Smooth muscle cell (in vitro differentiated cells): ENCODE measurements around the gene KIF2A. TPM values are rescaled to one million over a fixed set of nuclear protein-coding genes. Genes with fewer than 3 reads are reported as not detected.

ENCODE experiments used
- DNase-seq: peaks from one replicate; lab custom pipeline; 2025; ENCODE audit not compliant: unreplicated experiment; lab: John Stamatoyannopoulos, UW
- H2AFZ ChIP-seq: fragments of 200-600 bp; sonication (generic); 2 replicates; pipeline ENCODE4 v1.6.0; 2016; ENCODE audit warnings: antibody characterized with exemption, low read depth, mild to moderate bottlenecking
- H3F3A ChIP-seq: fragments of 200-600 bp; sonication (generic); 2 replicates; pipeline ENCODE4 v1.6.0; 2017; ENCODE audit warnings: antibody characterized with exemption, low read depth
- H3K27ac ChIP-seq: fragments of 200-600 bp; sonication (generic); 2 replicates; pipeline ENCODE4 v1.5.1; 2016; ENCODE audit warnings: low read depth, mild to moderate bottlenecking
- H3K27me3 ChIP-seq: fragments of 200-600 bp; sonication (generic); 2 replicates; pipeline ENCODE4 v1.6.1; 2016; ENCODE audit warnings: low read depth, mild to moderate bottlenecking
- H3K36me3 ChIP-seq: fragments of 200-600 bp; sonication (generic); 2 replicates; pipeline ENCODE4 v1.5.1; 2016; ENCODE audit warnings: low read depth
- H3K4me1 ChIP-seq: fragments of 200-600 bp; sonication (generic); 2 replicates; pipeline ENCODE4 v1.5.1; 2016; ENCODE audit warnings: low read depth
- H3K4me2 ChIP-seq: fragments of 200-600 bp; sonication (generic); 2 replicates; pipeline ENCODE4 v1.6.0; 2016; ENCODE audit warnings: mild to moderate bottlenecking
- H3K4me3 ChIP-seq: fragments of 200-600 bp; sonication (generic); 2 replicates; pipeline ENCODE4 v1.5.1; 2016; ENCODE audit warnings: mild to moderate bottlenecking
- H3K79me2 ChIP-seq: fragments of 200-600 bp; sonication (generic); 2 replicates; pipeline ENCODE4 v1.6.0; 2016; ENCODE audit warnings: low read depth, mild to moderate bottlenecking
- H3K9ac ChIP-seq: fragments of 200-600 bp; sonication (generic); 2 replicates; pipeline ENCODE4 v1.6.0; 2016; ENCODE audit warnings: low read depth
- H3K9me3 ChIP-seq: fragments of 200-600 bp; sonication (generic); replicated peaks from 2 replicates; pipeline ENCODE4 v1.5.1; 2016; ENCODE audit warnings: low read depth
- H4K20me1 ChIP-seq: fragments of 200-600 bp; sonication (generic); 2 replicates; pipeline ENCODE4 v1.6.0; 2016; ENCODE audit warnings: low read depth
- CTCF ChIP-seq: fragments of 200-600 bp; sonication (generic); IDR thresholded peaks from 2 replicates; pipeline ENCODE4 v1.5.1; 2017; ENCODE audit warnings: borderline replicate concordance, mild to moderate bottlenecking, antibody characterized with exemption; ENCODE audit not compliant: insufficient read depth, poor library complexity, severe bottlenecking
- WGBS: methylation state at CpG from one replicate; pipeline ENCODE4 v1.1.7; 2016; ENCODE audit warnings: low lambda C conversion rate; 5-methylcytosine and 5-hydroxymethylcytosine counted together
- polyA plus RNA-seq: library from polyadenylated mRNA; unstranded; fragments of >200 nt; fragmentation: Nextera tagmentation; extraction: Ambion mirVana; gene quantifications from 2 replicates; pipeline ENCODE4 v1.2.1, GENCODE V29; 2016
- total RNA-seq: library from RNA; depleted of rRNA; stranded (reverse); fragments of >200 nt; gene quantifications from 2 replicates; pipeline ENCODE4 v1.2.3, GENCODE V29; 2014

Gene KIF2A
- total and polyA plus RNA-seq, 2 experiments from 2014 or later = 34.4 to 89.2 TPM

GRCh38 chr5:62372600-62372999 lies 66.6 kb downstream of the KIF2A start:
- DNase-seq = no peak
- TF ChIP-seq CTCF = no peak
- H3K36me3 ChIP-seq = peaks cover 6% of the 10 kb centered on the region
- 95% methylated on average over 3 of the region's 3 CpGs for WGBS
- H4K20me1 ChIP-seq = no peaks in the 10 kb centered on the region
- no peaks in the 10 kb centered on the region for H3K9me3 ChIP-seq
- H3K27ac ChIP-seq = no peak overlapping the region
- H3K4me3 ChIP-seq = no peak overlapping the region
- peaks cover 4% of the 10 kb centered on the region for H3K79me2 ChIP-seq
- H3K9ac ChIP-seq = no peak overlapping the region
- no peaks in the 10 kb centered on the region for H3K27me3 ChIP-seq
- H3F3A ChIP-seq = no peaks in the 10 kb centered on the region
- H2AFZ ChIP-seq = no peak overlapping the region
- H3K4me1 ChIP-seq = no peaks in the 10 kb centered on the region
- no peak overlapping the region for H3K4me2 ChIP-seq

- no peak overlapping the region for H3K27ac ChIP-seq
- no peak overlapping the region for H3K9ac ChIP-seq
- no peaks in the 10 kb centered on the region for H3K27me3 ChIP-seq
- H3K4me3 ChIP-seq = no peak overlapping the region
- no peaks in the 10 kb centered on the region for H4K20me1 ChIP-seq
- WGBS = over 99% methylated on average over 3 of the region's 3 CpGs
- no peak overlapping the region for H2AFZ ChIP-seq
- no peak overlapping the region for H3K4me2 ChIP-seq
- no peak for DNase-seq
- H3K36me3 ChIP-seq = peaks cover 9% of the 10 kb centered on the region
- TF ChIP-seq CTCF = no peak
- no peaks in the 10 kb centered on the region for H3F3A ChIP-seq
- H3K4me1 ChIP-seq = no peaks in the 10 kb centered on the region
- H3K79me2 ChIP-seq = peaks cover 4% of the 10 kb centered on the region
- no peaks in the 10 kb centered on the region for H3K9me3 ChIP-seq
Observed at GRCh38 chr5:62373382-62373781, 67.4 kb downstream of the KIF2A start.

GRCh38 chr5:62374090-62374489 lies 68.1 kb downstream of the KIF2A start:
- no peak for DNase-seq
- Histone ChIP-seq H3K4me2 (no peak overlapping the region), H4K20me1 (no peaks in the 10 kb centered on the region), H3K9me3 (no peaks in the 10 kb centered on the region), H3K4me3 (no peak overlapping the region), H2AFZ (no peak overlapping the region), H3K9ac (no peak overlapping the region), H3K27ac (no peak overlapping the region), H3K79me2 (peaks cover 4% of the 10 kb centered on the region), H3K27me3 (no peaks in the 10 kb centered on the region), H3K4me1 (no peaks in the 10 kb centered on the region), H3F3A (no peaks in the 10 kb centered on the region), H3K36me3 (peaks cover 13% of the 10 kb centered on the region)
- TF ChIP-seq CTCF = no peak
- WGBS = 100% methylated on average over 1 of the region's 1 CpG

GRCh38 chr5:62375627-62376026 lies 69.6 kb downstream of the KIF2A start:
- no peak for TF ChIP-seq CTCF

More at GRCh38 chr5:62375627-62376026, 69.6 kb downstream of the KIF2A start:
- Histone ChIP-seq H3K9me3 (no peaks in the 10 kb centered on the region), H2AFZ (no peak overlapping the region), H3K4me3 (no peak overlapping the region), H4K20me1 (no peaks in the 10 kb centered on the region), H3K4me1 (no peaks in the 10 kb centered on the region), H3K9ac (no peak overlapping the region), H3K4me2 (no peak overlapping the region), H3F3A (no peaks in the 10 kb centered on the region), H3K27ac (peak overlapping the region; percentile 39), H3K36me3 (peaks cover 17% of the 10 kb centered on the region), H3K27me3 (no peaks in the 10 kb centered on the region), H3K79me2 (peaks cover 4% of the 10 kb centered on the region)
- DNase-seq = no peak
